Measurements from ENCODE around the gene CGB3. TPM values are rescaled to one million over a fixed set of nuclear protein-coding genes. Genes with fewer than 3 reads are reported as not detected.

Gene CGB3
- total and polyA plus RNA-seq, 2 of the 4 experiments (the other 2 are of a cell fraction) = not detected

- H3K9ac ChIP-seq (ENCODE audit: low read depth, low read length) = no peak overlapping the region
- DNase-seq (no peak), ATAC-seq (ENCODE audit: low read depth) (no peak)
- no peak overlapping the region for H3K4me2 ChIP-seq (ENCODE audit: low read depth, low read length)
- intact Hi-C loops (cut with micrococcal nuclease) = no loop called here
- no peaks in the 10 kb centered on the region for H4K20me1 ChIP-seq (ENCODE audit: insufficient read depth, low read length)
- no TSS peak for BruUV-seq (replicated peaks)
- no peak overlapping the region for H2BK120ac ChIP-seq (ENCODE audit: low read depth, low read length)
- H3K4me3 ChIP-seq (ENCODE audit: insufficient read depth, low read depth, low read length) = no peak overlapping the region
- H2BK5ac ChIP-seq (ENCODE audit: low read depth, low read length, poor library complexity, severe bottlenecking) = no peak overlapping the region
- no peak overlapping the region for H3K56ac ChIP-seq (ENCODE audit: extremely low read depth, insufficient read depth, low read length)
- no peak overlapping the region for H2AFZ ChIP-seq (replicated peaks; ENCODE audit: low read length, poor library complexity)
- dilution Hi-C loops (cut with HindIII; ENCODE audit: low sequenced_read_pairs, unreplicated experiment) = no loop called here
- H3K36me3 ChIP-seq (ENCODE audit: control insufficient read depth, insufficient read depth, low read length) = no peaks in the 10 kb centered on the region
- H3K4ac ChIP-seq (ENCODE audit: low read depth, low read length) = no peak overlapping the region
- H2AK5ac ChIP-seq (ENCODE audit: low read depth, low read length) = no peak overlapping the region; the same call in 1 of the 2 replicates
- POLR2A ChIA-PET (ENCODE audit: unreplicated experiment) = no interaction called here
- peaks cover 14% of the 10 kb centered on the region for H3K9me3 ChIP-seq (ENCODE audit: control insufficient read depth, insufficient read depth, low read length)
- peaks cover 46% of the 10 kb centered on the region for H3K27me3 ChIP-seq (ENCODE audit: control insufficient read depth, insufficient read depth, low read length)
- no peaks in the 10 kb centered on the region for H3K9me1 ChIP-seq (ENCODE audit: insufficient read depth, low read length)
- no peak overlapping the region for H3K18ac ChIP-seq (ENCODE audit: low read depth, low read length)
- no peak overlapping the region for H2BK20ac ChIP-seq (ENCODE audit: low read depth, low read length)
- H4K91ac ChIP-seq (ENCODE audit: insufficient read depth, low read depth, low read length) = no peak overlapping the region
- no peak overlapping the region for H4K8ac ChIP-seq (ENCODE audit: low read depth in 2 of 2, low read length in 2 of 2)
- peaks cover 2% of the 10 kb centered on the region; the same call in 1 of the 2 replicates for H3K4me1 ChIP-seq (ENCODE audit: control insufficient read depth, insufficient read depth, low read length)
- no peak overlapping the region for H3K23ac ChIP-seq (ENCODE audit: low read depth, low read length)
- in situ Hi-C loops (cut with MboI; ENCODE audit: low sequenced_read_pairs) = no loop called here
- H4K5ac ChIP-seq (ENCODE audit: low read depth, low read length) = no peak overlapping the region
- TF ChIP-seq RFX5 (IDR thresholded peaks at IDR 0.05; ENCODE audit: low read depth, low read length) (no peak), POLR2A (IDR thresholded peaks at IDR 0.05; ENCODE audit: low read depth, low read length) (no peak), USF2 (IDR thresholded peaks at IDR 0.05; ENCODE audit: low read depth, low read length) (no peak), MAFK (IDR thresholded peaks at IDR 0.05; ENCODE audit: low read depth, low read length) (no peak), CHD1 (IDR thresholded peaks at IDR 0.05; ENCODE audit: low read depth, low read length) (no peak), RAD21 (IDR thresholded peaks at IDR 0.05; ENCODE audit: low read length) (no peak), SMC3 (IDR thresholded peaks at IDR 0.05; ENCODE audit: low read depth, low read length) (no peak), BHLHE40 (IDR thresholded peaks at IDR 0.05; ENCODE audit: low read depth, low read length) (no peak)
- CTCF ChIA-PET = no interaction called here
- H3K27ac ChIP-seq (ENCODE audit: insufficient read depth, low read length) = no peak overlapping the region
- H3K14ac ChIP-seq (replicated peaks; ENCODE audit: low read depth, low read length) = no peak overlapping the region
- no peaks in the 10 kb centered on the region for H3K79me1 ChIP-seq (ENCODE audit: low read depth in 1 of 2, low read length in 2 of 2)
- H2AK9ac ChIP-seq (replicated peaks; ENCODE audit: low read depth, low read length, poor library complexity) = no peak overlapping the region
- no CpG with 5 or more reads among the region's 13 CpGs for WGBS, 2 experiments (ENCODE audit: extremely low coverage in 2 of 2, insufficient read length in 1 of 2)
- no peak overlapping the region for H2BK15ac ChIP-seq (ENCODE audit: low read depth, low read length)
Measured at GRCh38 chr19:49065905-49066512, 41.9 kb upstream of the CGB3 start.

Data from IMR-90 (cell line).